Mesothelial cell of epicardium (in vitro differentiated cells): ENCODE data around the gene MICAL2. TPM values are rescaled to one million over a fixed set of nuclear protein-coding genes. Genes with fewer than 3 reads are reported as not detected.
"Not testable (repeated sequence)": the region's sequence is repeated elsewhere in the genome, so short reads cannot be mapped to it uniquely, and the experiment has no call there.

ENCODE experiments used
- DNase-seq, 2 experiments: peaks; one replicate each; pipeline ENCODE4 v3.0.0; 2021; ENCODE audit warnings: low spot score in 2 of 2; ENCODE audit not compliant: unreplicated experiment in 2 of 2
- H3K27ac Mint-ChIP-seq: 2 replicates; pipeline ENCODE4 v1.8.0; 2021; ENCODE audit warnings: mixed read lengths
- H3K27me3 Mint-ChIP-seq: 2 replicates; pipeline ENCODE4 v1.8.0; 2021; ENCODE audit warnings: low read depth, mixed read lengths
- H3K36me3 Mint-ChIP-seq: 2 replicates; pipeline ENCODE4 v1.8.0; 2021; ENCODE audit warnings: mixed read lengths
- H3K4me1 Mint-ChIP-seq: 2 replicates; pipeline ENCODE4 v1.8.0; 2021; ENCODE audit warnings: mixed read lengths
- H3K4me3 Mint-ChIP-seq: 2 replicates; pipeline ENCODE4 v1.8.0; 2021; ENCODE audit warnings: mild to moderate bottlenecking, moderate library complexity, mixed read lengths
- H3K9me3 Mint-ChIP-seq: 2 replicates; pipeline ENCODE4 v1.8.0; 2021; ENCODE audit warnings: mixed read lengths
- CTCF ChIP-seq: fragments of 200-600 bp; sonication (generic); IDR thresholded peaks from one replicate; pipeline ENCODE4 v1.5.0; 2021; ENCODE audit warnings: antibody characterized with exemption; ENCODE audit not compliant: unreplicated experiment
- total RNA-seq: library from RNA; stranded (reverse); gene quantifications from 3 replicates; pipeline ENCODE4 v1.2.1, GENCODE V29; 2021

Gene MICAL2
- total RNA-seq, 1 donor from 2014 or later, result 15.0 TPM

DNA sequence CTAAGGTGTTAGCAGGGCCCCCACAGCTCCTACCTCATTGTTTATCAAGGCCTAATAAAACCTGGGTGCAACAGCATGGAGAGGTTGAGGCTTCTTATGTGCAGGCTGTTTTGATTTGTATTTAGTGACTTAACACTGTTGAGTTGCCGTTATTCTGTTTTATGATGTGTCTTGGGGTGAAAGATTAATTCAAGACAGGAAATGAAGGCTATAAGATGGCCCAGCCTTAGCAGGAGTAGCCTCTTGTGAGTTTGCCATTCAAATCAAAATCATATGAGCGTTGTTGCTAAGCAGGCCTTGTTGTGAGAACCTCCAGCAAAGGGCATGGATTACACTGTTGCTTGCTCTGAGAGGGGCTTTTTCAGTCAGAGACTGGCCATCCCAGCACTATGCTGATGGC lies 31.8 kb downstream of the MICAL2 start:
- H3K27ac Mint-ChIP-seq, result no peak overlapping the region
- H3K4me3 Mint-ChIP-seq, result no peak overlapping the region
- no peaks in the 10 kb centered on the region for H3K27me3 Mint-ChIP-seq
- DNase-seq, result no peak
- H3K4me1 Mint-ChIP-seq, result peaks cover 42% of the 10 kb centered on the region
- H3K36me3 Mint-ChIP-seq, result no peaks in the 10 kb centered on the region
- no peak for TF ChIP-seq CTCF
- H3K9me3 Mint-ChIP-seq, result no peaks in the 10 kb centered on the region

GRCh38 chr11:12142909-12143308 lies 32.5 kb downstream of the MICAL2 start:
- no peaks in the 10 kb centered on the region for H3K36me3 Mint-ChIP-seq
- H3K4me3 Mint-ChIP-seq, result no peak overlapping the region
- no peak for DNase-seq
- H3K27ac Mint-ChIP-seq, result peak overlapping the region; percentile 65
- H3K4me1 Mint-ChIP-seq, result peaks cover 42% of the 10 kb centered on the region
- TF ChIP-seq CTCF, result no peak
- no peaks in the 10 kb centered on the region for H3K27me3 Mint-ChIP-seq
- H3K9me3 Mint-ChIP-seq, result no peaks in the 10 kb centered on the region

- Mint-ChIP-seq H3K4me1 (peaks cover 44% of the 10 kb centered on the region), H3K27me3 (peaks cover 3% of the 10 kb centered on the region), H3K4me3 (no peak overlapping the region)
These were observed 33.3 kb downstream of the MICAL2 start for GRCh38 chr11:12143461-12144258.

DNA sequence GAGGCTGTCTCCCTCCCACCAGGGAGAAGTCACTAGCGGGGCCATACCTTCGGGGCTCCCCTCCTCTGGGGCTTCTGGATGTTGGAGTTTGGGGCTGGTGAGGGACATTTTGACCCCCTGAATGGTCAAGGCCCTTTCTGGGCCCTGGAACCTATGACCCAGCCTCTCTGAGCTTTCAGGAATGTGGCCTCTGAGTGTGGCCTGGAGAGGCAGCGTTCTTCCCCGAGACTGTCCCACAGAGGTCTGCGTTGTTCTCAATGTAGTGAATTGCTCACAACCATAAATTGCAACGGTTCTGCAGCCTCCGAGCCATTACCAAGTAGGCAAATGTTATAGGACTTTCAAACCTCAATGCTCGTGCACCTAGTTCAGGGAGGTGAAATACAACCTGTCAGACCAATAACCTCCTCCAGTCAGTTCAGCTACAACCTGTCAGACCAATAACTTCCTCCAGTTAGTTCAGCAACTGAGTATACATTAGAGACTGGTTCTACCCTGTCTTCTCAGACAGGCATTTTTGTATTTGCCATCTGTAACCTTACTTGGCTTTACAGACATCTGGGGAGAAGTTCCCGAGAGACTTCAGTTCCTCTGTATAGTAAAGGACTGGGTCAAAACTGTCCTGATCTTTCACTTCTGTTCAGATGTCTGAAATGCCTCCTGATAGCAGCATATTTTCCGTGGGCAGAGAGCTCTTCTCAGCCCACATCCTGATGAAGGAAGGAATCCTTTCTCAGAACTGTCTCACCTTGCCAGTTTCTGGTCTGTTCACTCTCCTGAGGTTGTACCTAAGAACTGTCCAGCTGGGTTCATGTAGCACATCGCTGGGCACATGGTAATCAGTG lies 34.2 kb downstream of the MICAL2 start:
- Mint-ChIP-seq H3K36me3 (no peaks in the 10 kb centered on the region), H3K27ac (peak overlapping the region; percentile 65), H3K4me1 (peaks cover 41% of the 10 kb centered on the region), H3K4me3 (no peak overlapping the region), H3K9me3 (no peaks in the 10 kb centered on the region), H3K27me3 (peaks cover 3% of the 10 kb centered on the region)
- TF ChIP-seq CTCF, result no peak
- DNase-seq, result no peak

More at GRCh38 chr11:12143461-12144258, 33.3 kb downstream of the MICAL2 start:
- H3K36me3 Mint-ChIP-seq, result no peaks in the 10 kb centered on the region
- no peak for DNase-seq
- H3K9me3 Mint-ChIP-seq, result no peaks in the 10 kb centered on the region
- no peak for TF ChIP-seq CTCF
- H3K27ac Mint-ChIP-seq, result peak overlapping the region; percentile 65

DNA sequence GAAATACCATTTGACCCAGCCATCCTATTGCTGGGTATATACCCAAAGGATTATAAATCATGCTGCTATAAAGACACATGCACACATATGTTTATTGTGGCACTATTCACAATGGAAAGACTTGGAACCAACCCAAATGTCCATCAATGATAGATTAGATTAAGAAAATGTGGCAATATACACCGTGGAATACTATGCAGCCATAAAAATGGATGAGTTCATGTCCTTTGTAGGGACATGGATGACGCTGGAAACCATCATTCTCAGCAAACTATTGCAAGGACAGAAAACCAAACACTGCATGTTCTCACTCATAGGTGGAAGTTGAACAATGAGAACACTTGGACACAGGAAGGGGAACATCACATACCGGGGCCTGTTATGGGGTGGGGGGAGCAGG lies 36.3 kb downstream of the MICAL2 start:
- H3K36me3 Mint-ChIP-seq, H3K4me3 Mint-ChIP-seq, H3K9me3 Mint-ChIP-seq, H3K27ac Mint-ChIP-seq, DNase-seq, H3K27me3 Mint-ChIP-seq: not testable (repeated sequence)
- H3K4me1 Mint-ChIP-seq, result peaks cover 36% of the 10 kb centered on the region

DNA sequence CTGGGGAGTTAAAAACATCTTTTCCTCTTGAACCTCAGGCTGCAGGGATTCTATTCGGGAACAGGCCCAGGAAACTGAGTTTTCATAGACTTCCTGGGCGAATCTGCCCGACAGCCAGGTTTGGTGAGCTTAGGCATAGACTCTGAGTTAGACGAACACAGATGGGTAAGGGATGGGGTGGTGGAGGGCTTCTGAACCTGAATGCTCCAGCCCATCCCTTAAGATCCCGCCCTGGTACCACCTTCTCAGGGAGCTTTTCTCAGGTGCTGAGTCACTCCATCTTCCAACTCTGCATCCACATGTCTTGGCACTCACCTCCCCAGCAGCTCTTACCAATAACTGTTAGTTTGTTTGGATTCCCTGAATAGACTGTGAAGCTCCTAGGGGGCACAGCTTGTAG lies 37.4 kb downstream of the MICAL2 start:
- no peak for TF ChIP-seq CTCF
- Mint-ChIP-seq H3K36me3 (no peaks in the 10 kb centered on the region), H3K4me1 (peaks cover 27% of the 10 kb centered on the region), H3K27me3 (peaks cover 3% of the 10 kb centered on the region), H3K9me3 (no peaks in the 10 kb centered on the region), H3K4me3 (no peak overlapping the region), H3K27ac (no peak overlapping the region)
- no peak for DNase-seq
